GM12878 (cell line): ENCODE results near the gene PPIF.

Experiments used
- EP300 ChIP-seq, 2 experiments: fragments of 150-350 bp in 1 of 2; IDR thresholded peaks; 2 replicates each; pipeline ENCODE4 v1.6.1; 2011 to 2012; ENCODE audit warnings: low read depth in 2 of 2, low read length in 2 of 2, borderline replicate concordance in 1 of 2, improper control_type of control experiment in 1 of 2, inconsistent platforms in 1 of 2; ENCODE audit not compliant: control insufficient read depth in 1 of 2
- RAD21 ChIP-seq: IDR thresholded peaks from 2 replicates; pipeline ENCODE4 v1.6.1; 2011; ENCODE audit warnings: mild to moderate bottlenecking, low read depth, low read length, moderate library complexity; ENCODE audit not compliant: insufficient read depth

- no peak for TF ChIP-seq EP300 (IDR thresholded peaks at IDR 0.05; ENCODE audit: borderline replicate concordance in 1 of 2, control insufficient read depth in 1 of 2, low read depth in 2 of 2, low read length in 2 of 2)
- TF ChIP-seq RAD21: no peak
Observed at GRCh38 chr10:79393221-79393923, 46.1 kb downstream of the PPIF start.
